ENCODE measurements around the gene GRIA1. TPM values are rescaled to one million over a fixed set of nuclear protein-coding genes. Genes with fewer than 3 reads are reported as not detected.

The GRIA1 gene
- total and polyA plus RNA-seq, 2 donors (not counting 1 experiment from before 2014, with no cell fraction given), result not detected

DNA sequence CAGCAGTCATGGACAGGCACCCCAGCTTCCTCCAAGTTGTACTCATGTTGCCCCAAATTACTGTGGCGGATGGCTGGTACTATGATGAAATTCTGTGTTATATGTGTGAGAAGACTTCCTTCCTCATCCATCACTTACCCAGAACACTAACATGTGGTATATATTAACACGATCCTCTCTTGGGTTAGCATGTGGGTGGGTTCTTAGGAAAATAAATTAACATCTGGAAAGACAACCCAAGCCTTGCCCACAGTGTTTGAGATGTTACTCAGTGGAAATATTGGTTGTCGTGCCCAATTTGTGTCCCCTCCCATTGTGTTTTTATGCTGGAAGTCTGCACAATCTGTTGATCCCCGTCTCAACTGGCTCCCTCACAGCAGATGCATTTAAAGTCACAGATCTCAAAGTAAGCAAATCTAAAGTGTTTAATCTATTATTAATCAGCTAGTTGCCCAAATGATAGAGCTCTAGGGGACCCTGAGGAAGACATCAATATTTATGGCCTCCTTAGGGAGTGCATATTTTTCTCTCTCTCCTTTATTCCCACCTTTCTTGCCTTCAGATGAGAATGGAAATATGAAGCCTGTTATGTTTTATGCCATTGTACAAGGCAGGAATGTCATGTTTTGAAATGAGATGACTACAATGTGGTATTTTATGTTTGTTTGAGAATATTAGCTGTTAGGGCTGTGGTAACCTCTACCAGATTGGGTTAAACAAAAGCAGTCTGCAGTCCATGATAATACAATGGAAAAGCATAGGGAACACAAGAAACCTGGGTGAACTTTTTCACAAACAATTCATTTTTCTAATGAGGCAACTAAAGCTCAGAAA, 93.9 kb downstream of the GRIA1 start:
- WGBS (ENCODE audit: insufficient coverage), result 83% methylated on average over 1 of the region's 4 CpGs
- Histone ChIP-seq H3K36me3 (replicated peaks in 1 of 2; ENCODE audit: control extremely low read depth in 1 of 2, control insufficient read depth in 1 of 2, extremely low read depth in 1 of 2, insufficient read depth in 2 of 2, low read length in 1 of 2) (no peaks in the 10 kb centered on the region), H3K4me3 (ENCODE audit: control extremely low read depth in 1 of 5, extremely low read depth in 1 of 5, insufficient read depth in 1 of 5, low read depth in 2 of 5, low read length in 4 of 5) (no peak overlapping the region), H3K4me1 (ENCODE audit: control insufficient read depth in 2 of 2, insufficient read depth in 2 of 2, low read length in 2 of 2) (no peaks in the 10 kb centered on the region), H3K27me3 (replicated peaks in 1 of 4; ENCODE audit: control extremely low read depth in 1 of 4, control insufficient read depth in 3 of 4, insufficient read depth in 4 of 4, low read length in 3 of 4) (no peaks in the 10 kb centered on the region), H3K79me2 (ENCODE audit: control insufficient read depth, insufficient read depth, low read length) (no peaks in the 10 kb centered on the region), H4K20me1 (ENCODE audit: control insufficient read depth, insufficient read depth, low read length, poor library complexity, severe bottlenecking) (no peaks in the 10 kb centered on the region), H2AFZ (ENCODE audit: insufficient read depth, low read depth, low read length, poor library complexity, severe bottlenecking) (no peak overlapping the region), H3K4me2 (replicated peaks; ENCODE audit: low read depth, low read length, poor library complexity, severe bottlenecking) (no peak overlapping the region), H3K27ac (ENCODE audit: low read length in 2 of 2) (no peak overlapping the region), H3K9ac (ENCODE audit: low read length) (no peak overlapping the region), H3K9me3 (ENCODE audit: control extremely low read depth in 1 of 3, control insufficient read depth in 2 of 3, insufficient read depth in 1 of 3, low read length in 2 of 3) (no peaks in the 10 kb centered on the region)
- no peaks in the 10 kb centered on the region for H3K4me1 Mint-ChIP-seq
- H3K27me3 Mint-ChIP-seq, result no peaks in the 10 kb centered on the region
- no peak overlapping the region for H3K27ac Mint-ChIP-seq
- no peaks in the 10 kb centered on the region for H3K9me3 Mint-ChIP-seq (ENCODE audit: insufficient read depth)
- ChIA-PET CTCF (interaction anchor here (0.7 kb wide), 1 partner anchor 10 kb away, joined by 5 read pairs; no protein-coding TSS in a partner anchor), POLR2A (no interaction called here)
- H3K4me3 Mint-ChIP-seq, result no peak overlapping the region
- ATAC-seq (ENCODE audit: low read depth) (no peak), DNase-seq (no peak)
- no peak for TF ChIP-seq EZH2 (IDR thresholded peaks at IDR 0.05; ENCODE audit: borderline replicate concordance, insufficient read depth, low read depth, low read length, poor library complexity, severe bottlenecking)
- TF ChIP-seq, protein P1, sequence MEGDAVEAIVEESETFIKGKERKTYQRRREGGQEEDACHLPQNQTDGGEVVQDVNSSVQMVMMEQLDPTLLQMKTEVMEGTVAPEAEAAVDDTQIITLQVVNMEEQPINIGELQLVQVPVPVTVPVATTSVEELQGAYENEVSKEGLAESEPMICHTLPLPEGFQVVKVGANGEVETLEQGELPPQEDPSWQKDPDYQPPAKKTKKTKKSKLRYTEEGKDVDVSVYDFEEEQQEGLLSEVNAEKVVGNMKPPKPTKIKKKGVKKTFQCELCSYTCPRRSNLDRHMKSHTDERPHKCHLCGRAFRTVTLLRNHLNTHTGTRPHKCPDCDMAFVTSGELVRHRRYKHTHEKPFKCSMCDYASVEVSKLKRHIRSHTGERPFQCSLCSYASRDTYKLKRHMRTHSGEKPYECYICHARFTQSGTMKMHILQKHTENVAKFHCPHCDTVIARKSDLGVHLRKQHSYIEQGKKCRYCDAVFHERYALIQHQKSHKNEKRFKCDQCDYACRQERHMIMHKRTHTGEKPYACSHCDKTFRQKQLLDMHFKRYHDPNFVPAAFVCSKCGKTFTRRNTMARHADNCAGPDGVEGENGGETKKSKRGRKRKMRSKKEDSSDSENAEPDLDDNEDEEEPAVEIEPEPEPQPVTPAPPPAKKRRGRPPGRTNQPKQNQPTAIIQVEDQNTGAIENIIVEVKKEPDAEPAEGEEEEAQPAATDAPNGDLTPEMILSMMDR (IDR thresholded peaks at IDR 0.05), result no peak
- intact Hi-C loops (cut with micrococcal nuclease), result no loop called here

DNA sequence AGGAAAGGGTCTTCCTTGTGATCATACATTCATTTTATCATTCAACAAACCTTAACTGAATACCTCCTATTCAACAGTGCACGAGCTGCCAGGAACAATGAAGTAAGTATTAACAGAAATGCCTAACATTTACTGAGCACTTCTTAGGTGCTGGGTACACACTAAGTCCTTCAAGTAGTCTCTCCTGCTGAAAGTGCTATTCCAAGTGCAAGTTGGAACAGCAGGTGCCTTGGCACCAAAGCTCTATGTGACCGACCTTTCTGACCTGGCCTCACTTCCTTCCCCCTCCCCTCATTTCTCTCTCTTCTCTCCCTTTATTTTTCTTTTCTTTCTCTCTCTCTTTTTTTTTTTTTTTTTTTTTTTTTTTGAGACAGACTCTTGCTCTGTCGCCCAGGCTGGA, 94.5 kb downstream of the GRIA1 start:
- no peaks in the 10 kb centered on the region for H3K36me3 ChIP-seq (replicated peaks in 1 of 2; ENCODE audit: control extremely low read depth in 1 of 2, control insufficient read depth in 1 of 2, extremely low read depth in 1 of 2, insufficient read depth in 2 of 2, low read length in 1 of 2)
- WGBS (ENCODE audit: insufficient coverage), result 66% methylated on average over 2 of the region's 3 CpGs
- H3K9me3 Mint-ChIP-seq (ENCODE audit: insufficient read depth), result no peaks in the 10 kb centered on the region
- no peak overlapping the region for H3K27ac ChIP-seq (ENCODE audit: low read length in 2 of 2)
- no peaks in the 10 kb centered on the region for H3K27me3 Mint-ChIP-seq
- TF ChIP-seq, protein P1 (IDR thresholded peaks at IDR 0.05), result no peak
- TF ChIP-seq EZH2 (IDR thresholded peaks at IDR 0.05; ENCODE audit: borderline replicate concordance, insufficient read depth, low read depth, low read length, poor library complexity, severe bottlenecking), result no peak
- ChIA-PET POLR2A (no interaction called here), CTCF (interaction anchor here (0.7 kb wide), 1 partner anchor 11 kb away, joined by 5 read pairs; no protein-coding TSS in a partner anchor)
- no peak overlapping the region for H3K4me3 Mint-ChIP-seq
- H3K9ac ChIP-seq (ENCODE audit: low read length), result no peak overlapping the region
- H3K4me1 ChIP-seq (ENCODE audit: control insufficient read depth in 2 of 2, insufficient read depth in 2 of 2, low read length in 2 of 2), result no peaks in the 10 kb centered on the region
- no peak overlapping the region for H3K27ac Mint-ChIP-seq
- no peaks in the 10 kb centered on the region for H3K27me3 ChIP-seq (replicated peaks in 1 of 4; ENCODE audit: control extremely low read depth in 1 of 4, control insufficient read depth in 3 of 4, insufficient read depth in 4 of 4, low read length in 3 of 4)
- no peaks in the 10 kb centered on the region for H3K4me1 Mint-ChIP-seq
- H3K4me2 ChIP-seq (replicated peaks; ENCODE audit: low read depth, low read length, poor library complexity, severe bottlenecking), result no peak overlapping the region
- DNase-seq (no peak), ATAC-seq (ENCODE audit: low read depth) (no peak)
- no peaks in the 10 kb centered on the region for H4K20me1 ChIP-seq (ENCODE audit: control insufficient read depth, insufficient read depth, low read length, poor library complexity, severe bottlenecking)
- intact Hi-C loops (cut with micrococcal nuclease), result no loop called here
- H3K79me2 ChIP-seq (ENCODE audit: control insufficient read depth, insufficient read depth, low read length), result no peaks in the 10 kb centered on the region
- no peaks in the 10 kb centered on the region for H3K9me3 ChIP-seq (ENCODE audit: control extremely low read depth in 1 of 3, control insufficient read depth in 2 of 3, insufficient read depth in 1 of 3, low read length in 2 of 3)
- H2AFZ ChIP-seq (ENCODE audit: insufficient read depth, low read depth, low read length, poor library complexity, severe bottlenecking), result no peak overlapping the region
- no peak overlapping the region for H3K4me3 ChIP-seq (ENCODE audit: control extremely low read depth in 1 of 5, extremely low read depth in 1 of 5, insufficient read depth in 1 of 5, low read depth in 2 of 5, low read length in 4 of 5)

All from B cell (primary cell).